Cardiac septum (tissue), 1 donor: ENCODE measurements around the gene SHOC2. TPM values are rescaled to one million over a fixed set of nuclear protein-coding genes. Genes with fewer than 3 reads are reported as not detected.
"Not testable (repeated sequence)": the region's sequence is repeated elsewhere in the genome, so short reads cannot be mapped to it uniquely, and the experiment has no call there.

Experiments
- DNase-seq: peaks from one replicate; pipeline ENCODE4 v3.0.0-alpha.2; 2020; ENCODE audit warnings: low spot score
- intact Hi-C: fragments of 100-400 bp; cut with DNase I; formaldehyde crosslinking; loops from one replicate; pipeline ENCODE4 v1.14.0; 2022
- total RNA-seq: library from RNA; stranded (reverse); fragmentation: NEBNext Ultra II Directional; extraction: Animal tissue kit (Norgen Biotek cat#: 25700); gene quantifications from one replicate; pipeline ENCODE4 v1.2.1, GENCODE V29; 2021
- donor health status: DM: no; HTN: no; CAD: no.

Gene SHOC2
- total RNA-seq, 1 donor from 2014 or later: 51.4 TPM

- intact Hi-C loops: loop anchor here (10.0 kb wide), 1 partner anchor 282 kb away; no protein-coding TSS in a partner anchor
Observed at GRCh38 chr10:110897184-110897583, 22.2 kb upstream of the SHOC2 start.

GRCh38 chr10:110898391-110898790 lies 21.0 kb upstream of the SHOC2 start:
- intact Hi-C loops: loop anchor here (10.0 kb wide), 1 partner anchor 284 kb away; no protein-coding TSS in a partner anchor
- no peak for DNase-seq

More at GRCh38 chr10:110897184-110897583, 22.2 kb upstream of the SHOC2 start:
- DNase-seq: no peak

- DNase-seq: no peak
- intact Hi-C loops: no loop called here
Observed at GRCh38 chr10:110900983-110901382, 18.4 kb upstream of the SHOC2 start.

- no peak for DNase-seq
- intact Hi-C loops: no loop called here
Observed at GRCh38 chr10:110901954-110902819, 17.2 kb upstream of the SHOC2 start.

- DNase-seq: no peak
- intact Hi-C loops: no loop called here
Observed at GRCh38 chr10:110903280-110904278, 15.8 kb upstream of the SHOC2 start.

- intact Hi-C loops: no loop called here
- no peak for DNase-seq
Observed at GRCh38 chr10:110910138-110910537, 9.3 kb upstream of the SHOC2 start.

GRCh38 chr10:110912374-110912773 lies 7.0 kb upstream of the SHOC2 start:
- intact Hi-C loops: no loop called here
- DNase-seq: no peak

GRCh38 chr10:110914431-110914830 lies 5.0 kb upstream of the SHOC2 start:
- intact Hi-C loops: no loop called here
- no peak for DNase-seq

- intact Hi-C loops: loop anchor here (5.0 kb wide), 1 partner anchor 43 kb away; the partner anchor contains the start of gene PDCD4
- no peak for DNase-seq
Observed at GRCh38 chr10:110915035-110915434, 4.4 kb upstream of the SHOC2 start.

GRCh38 chr10:110915600-110915999 lies 3.8 kb upstream of the SHOC2 start:
- intact Hi-C loops: loop anchor here (5.0 kb wide), 1 partner anchor 43 kb away; the partner anchor contains the start of gene PDCD4
- DNase-seq: not testable (repeated sequence)

GRCh38 chr10:110916554-110917346 lies 2.7 kb upstream of the SHOC2 start:
- intact Hi-C loops: loop anchor here (5.0 kb wide), 1 partner anchor 44 kb away; the partner anchor contains the start of gene PDCD4

GRCh38 chr10:110918269-110918642 lies 1.1 kb upstream of the SHOC2 start:
- DNase-seq: peak; percentile 97
- intact Hi-C loops: loop anchor here (5.0 kb wide), 1 partner anchor 46 kb away; the partner anchor contains the start of gene PDCD4

More at GRCh38 chr10:110916554-110917346, 2.7 kb upstream of the SHOC2 start:
- DNase-seq: no peak

GRCh38 chr10:110918643-110919348 lies 608 bp upstream of the SHOC2 start, which contains the start of gene BBIP1:
Gene BBIP1, minus strand, starts transcription at chr10:110919180. Its CDS starts 1,023 bp downstream, at chr10:110918157.
- DNase-seq: no peak
- intact Hi-C loops: loop anchor here (5.0 kb wide), 1 partner anchor 46 kb away; the partner anchor contains the start of gene PDCD4

GRCh38 chr10:110919971-110920881 lies 822 bp downstream of the SHOC2 start:
- intact Hi-C loops: loop anchor here (5.0 kb wide), 1 partner anchor 48 kb away; the partner anchor contains the start of gene PDCD4
- DNase-seq: peak; percentile 78

- intact Hi-C loops: no loop called here
- DNase-seq: no peak
Observed at GRCh38 chr10:110923856-110924493, 4.6 kb downstream of the SHOC2 start.

- intact Hi-C loops: no loop called here
- DNase-seq: no peak
Observed at GRCh38 chr10:110927461-110927860, 8.1 kb downstream of the SHOC2 start.
